CD4-positive, CD25-positive, alpha-beta regulatory T cell (primary cell): Measurements from ENCODE around the gene VTI1A. TPM values are rescaled to one million over a fixed set of nuclear protein-coding genes. Genes with fewer than 3 reads are reported as not detected.

Source experiments
- ATAC-seq, 2 donors: fragments of 150-1000 bp; cut with Tn5 transposase; one replicate each; pipeline ENCODE4 v1.10.0; 2021; ENCODE audit warnings: low read depth in 2 of 2, moderate number of reproducible peaks in 2 of 2, moderate library complexity in 1 of 2
- DNase-seq, 3 donors: peaks; one replicate each; pipeline versions ENCODE4 v3.0.0 to v3.0.0-alpha.2; 2012 to 2022; ENCODE audit warnings: mixed read lengths in 1 of 3
- H3K27ac ChIP-seq: one replicate; pipeline ENCODE4 v1.7.0; 2013; ENCODE audit warnings: mild to moderate bottlenecking, low read length; ENCODE audit not compliant: insufficient read depth, poor library complexity, severe bottlenecking
- H3K27me3 ChIP-seq: one replicate; pipeline ENCODE4 v1.7.0; 2013; ENCODE audit warnings: low read length; ENCODE audit not compliant: control insufficient read depth, insufficient read depth
- H3K36me3 ChIP-seq: one replicate; pipeline ENCODE4 v1.7.0; 2013; ENCODE audit warnings: mild to moderate bottlenecking, low read length, moderate library complexity; ENCODE audit not compliant: control insufficient read depth, insufficient read depth
- H3K4me1 ChIP-seq: 2 replicates; pipeline ENCODE4 v1.7.0; 2013; ENCODE audit warnings: mild to moderate bottlenecking, low read length; ENCODE audit not compliant: insufficient read depth, control insufficient read depth, poor library complexity, severe bottlenecking
- H3K4me3 ChIP-seq: one replicate; pipeline ENCODE4 v1.7.0; 2013; ENCODE audit warnings: low read depth, mild to moderate bottlenecking, low read length, moderate library complexity
- H3K9me3 ChIP-seq, 2 experiments: 1 replicate in 1 of 2; 2 replicates in 1 of 2; pipeline ENCODE4 v1.7.0; 2013; ENCODE audit warnings: low read length in 2 of 2, mild to moderate bottlenecking in 1 of 2, moderate library complexity in 1 of 2; ENCODE audit not compliant: control insufficient read depth in 2 of 2
- H3K27ac Mint-ChIP-seq, 3 donors: one replicate each; pipeline ENCODE4 v1.8.0; 2020 to 2022; ENCODE audit warnings: mild to moderate bottlenecking in 3 of 3, mixed read lengths in 3 of 3, moderate library complexity in 2 of 3
- H3K27me3 Mint-ChIP-seq: one replicate; pipeline ENCODE4 v1.8.0; 2022; ENCODE audit warnings: mild to moderate bottlenecking, mixed read lengths
- H3K36me3 Mint-ChIP-seq: one replicate; pipeline ENCODE4 v1.8.0; 2020; ENCODE audit warnings: mixed read lengths
- H3K4me1 Mint-ChIP-seq, 4 donors: one replicate each; pipeline ENCODE4 v1.8.0; 2020 to 2022; ENCODE audit warnings: mixed read lengths in 4 of 4, mild to moderate bottlenecking in 1 of 4
- H3K4me3 Mint-ChIP-seq, 4 donors: one replicate each; pipeline ENCODE4 v1.8.0; 2020 to 2022; ENCODE audit warnings: mild to moderate bottlenecking in 4 of 4, mixed read lengths in 4 of 4, moderate library complexity in 3 of 4
- H3K9me3 Mint-ChIP-seq, 7 donors: one replicate each; pipeline ENCODE4 v1.8.0; 2020 to 2022; ENCODE audit warnings: mixed read lengths in 7 of 7, mild to moderate bottlenecking in 3 of 7, moderate library complexity in 2 of 7
- polyA plus RNA-seq, 4 donors: library from polyadenylated mRNA; unstranded; fragments of 300-500 nt; fragmentation: Illumina TruSeq; gene quantifications; one replicate each; pipeline ENCODE4 v1.2.3, GENCODE V29; 2021
- total RNA-seq: library from RNA; stranded (reverse); gene quantifications from one replicate; pipeline ENCODE4 v1.2.3, GENCODE V29; 2022

Gene VTI1A
- total and polyA plus RNA-seq, 5 donors from 2014 or later = 25.5 to 77.7 (median 35.1) TPM

DNA sequence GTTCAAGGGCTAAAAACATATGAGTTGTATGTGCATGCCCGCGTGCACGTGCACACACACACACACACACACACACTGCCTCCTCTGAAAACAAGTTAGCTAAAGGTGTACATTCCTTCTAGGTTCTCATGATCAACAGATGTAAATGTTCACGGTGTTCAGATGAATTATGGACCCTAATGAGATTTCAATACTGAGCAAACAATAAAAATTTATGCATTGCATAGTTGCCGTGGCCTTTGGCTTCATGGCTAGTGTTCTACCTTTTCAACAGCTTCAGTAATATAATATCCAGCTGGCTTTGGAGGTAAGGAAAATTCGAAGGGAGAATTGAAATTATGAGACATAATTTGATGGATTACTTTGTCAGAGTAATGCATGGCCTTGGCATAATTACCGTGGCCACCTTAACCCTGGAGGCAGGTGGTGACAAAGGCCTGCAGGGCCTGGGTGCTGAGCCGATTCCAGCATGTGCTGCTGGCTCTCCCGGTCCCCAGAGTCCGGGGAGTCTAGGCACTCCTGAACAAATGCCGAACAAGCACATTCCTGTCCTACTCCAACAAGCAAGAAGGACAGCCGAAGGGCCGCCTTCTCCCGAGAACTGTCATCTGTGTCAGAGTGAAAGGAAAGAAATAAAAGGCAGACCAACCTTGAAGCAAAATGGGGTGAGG lies 336.5 kb downstream of the VTI1A start:
- peak overlapping the region in 1 of 3 donors; percentile 66 for H3K27ac Mint-ChIP-seq
- Histone ChIP-seq H3K27me3 (no peaks in the 10 kb centered on the region), H3K4me1 (no peaks in the 10 kb centered on the region), H3K9me3 (no peaks in the 10 kb centered on the region), H3K36me3 (no peaks in the 10 kb centered on the region), H3K4me3 (no peak overlapping the region), H3K27ac (no peak overlapping the region)
- H3K36me3 Mint-ChIP-seq = peaks cover 39% of the 10 kb centered on the region
- H3K4me3 Mint-ChIP-seq = no peak overlapping the region
- peaks cover 0 to 11% (median 1%) of the 10 kb centered on the region in 4 donors for H3K4me1 Mint-ChIP-seq
- no peak for DNase-seq
- H3K9me3 Mint-ChIP-seq = peaks cover 0 to 12% (median 2%) of the 10 kb centered on the region in 7 donors
- H3K27me3 Mint-ChIP-seq = no peaks in the 10 kb centered on the region
- no peak for ATAC-seq

- Mint-ChIP-seq H3K36me3 (peaks cover 39% of the 10 kb centered on the region), H3K27ac (peak overlapping the region in 1 of 3 donors; percentile 66), H3K27me3 (no peaks in the 10 kb centered on the region), H3K9me3 (peaks cover 0 to 12% (median 2%) of the 10 kb centered on the region in 7 donors), H3K4me3 (no peak overlapping the region), H3K4me1 (peaks cover 0 to 5% (median 0%) of the 10 kb centered on the region in 4 donors)
- ATAC-seq = no peak
- Histone ChIP-seq H3K27me3 (no peaks in the 10 kb centered on the region), H3K4me1 (no peaks in the 10 kb centered on the region), H3K27ac (no peak overlapping the region), H3K36me3 (no peaks in the 10 kb centered on the region), H3K4me3 (no peak overlapping the region), H3K9me3 (peaks cover 0 to 3% of the 10 kb centered on the region in 2 experiments)
- no peak for DNase-seq
Observed at GRCh38 chr10:112784022-112784461, 337.0 kb downstream of the VTI1A start.

GRCh38 chr10:112785089-112785488 lies 338.1 kb downstream of the VTI1A start:
- H3K27me3 ChIP-seq = no peaks in the 10 kb centered on the region
- no peak overlapping the region for H3K4me3 Mint-ChIP-seq
- peaks cover 0 to 8% (median 0%) of the 10 kb centered on the region in 4 donors for H3K4me1 Mint-ChIP-seq
- no peaks in the 10 kb centered on the region for H3K27me3 Mint-ChIP-seq
- no peak for DNase-seq
- H3K36me3 Mint-ChIP-seq = peaks cover 44% of the 10 kb centered on the region
- no peaks in the 10 kb centered on the region for H3K36me3 ChIP-seq
- no peak overlapping the region for H3K27ac Mint-ChIP-seq
- no peak overlapping the region for H3K27ac ChIP-seq
- H3K4me1 ChIP-seq = no peaks in the 10 kb centered on the region
- H3K9me3 ChIP-seq = peaks cover 0 to 6% of the 10 kb centered on the region in 2 experiments
- H3K4me3 ChIP-seq = no peak overlapping the region
- peaks cover 0 to 17% (median 6%) of the 10 kb centered on the region in 7 donors for H3K9me3 Mint-ChIP-seq
- ATAC-seq = no peak

GRCh38 chr10:112789248-112789647 lies 342.2 kb downstream of the VTI1A start:
- Mint-ChIP-seq H3K27ac (no peak overlapping the region), H3K9me3 (peaks cover 0 to 17% (median 6%) of the 10 kb centered on the region in 7 donors), H3K27me3 (no peaks in the 10 kb centered on the region), H3K4me3 (no peak overlapping the region), H3K4me1 (peaks cover 0 to 8% (median 1%) of the 10 kb centered on the region in 4 donors), H3K36me3 (peaks cover 28% of the 10 kb centered on the region)
- DNase-seq (no peak), ATAC-seq (no peak)
- Histone ChIP-seq H3K4me3 (no peak overlapping the region), H3K27ac (no peak overlapping the region), H3K36me3 (no peaks in the 10 kb centered on the region), H3K27me3 (no peaks in the 10 kb centered on the region), H3K9me3 (peaks cover 0 to 6% of the 10 kb centered on the region in 2 experiments), H3K4me1 (no peaks in the 10 kb centered on the region)

DNA sequence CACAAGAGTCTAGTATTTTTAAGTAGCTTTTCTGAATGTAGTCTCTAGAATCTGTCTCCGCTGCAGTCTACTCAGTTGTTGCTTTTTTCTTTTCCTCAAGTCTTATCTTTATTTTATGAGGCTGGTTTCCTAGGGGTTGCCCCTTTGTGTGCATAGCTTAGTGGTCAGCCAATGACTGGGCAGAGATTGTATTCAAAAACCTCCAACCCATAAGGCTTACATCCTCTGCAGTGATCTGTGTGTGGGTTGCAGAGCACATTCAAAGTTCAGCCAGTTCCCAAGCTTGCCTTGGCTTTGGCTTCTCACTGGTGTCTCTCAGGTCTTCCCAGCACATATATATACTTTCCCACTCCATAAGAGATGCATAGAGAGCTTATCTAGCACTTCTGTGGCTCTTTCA lies 343.0 kb downstream of the VTI1A start:
- no peaks in the 10 kb centered on the region for H3K27me3 Mint-ChIP-seq
- H3K4me3 ChIP-seq = no peak overlapping the region
- no peaks in the 10 kb centered on the region for H3K27me3 ChIP-seq
- H3K27ac Mint-ChIP-seq = peak overlapping the region in 1 of 3 donors; percentile 48
- peaks cover 0 to 8% (median 1%) of the 10 kb centered on the region in 4 donors for H3K4me1 Mint-ChIP-seq
- DNase-seq (no peak), ATAC-seq (no peak)
- H3K36me3 Mint-ChIP-seq = peaks cover 28% of the 10 kb centered on the region
- peaks cover 0 to 6% of the 10 kb centered on the region in 2 experiments for H3K9me3 ChIP-seq
- H3K27ac ChIP-seq = no peak overlapping the region
- H3K4me1 ChIP-seq = no peaks in the 10 kb centered on the region
- peaks cover 0 to 17% (median 6%) of the 10 kb centered on the region in 7 donors for H3K9me3 Mint-ChIP-seq
- H3K36me3 ChIP-seq = no peaks in the 10 kb centered on the region
- no peak overlapping the region for H3K4me3 Mint-ChIP-seq

DNA sequence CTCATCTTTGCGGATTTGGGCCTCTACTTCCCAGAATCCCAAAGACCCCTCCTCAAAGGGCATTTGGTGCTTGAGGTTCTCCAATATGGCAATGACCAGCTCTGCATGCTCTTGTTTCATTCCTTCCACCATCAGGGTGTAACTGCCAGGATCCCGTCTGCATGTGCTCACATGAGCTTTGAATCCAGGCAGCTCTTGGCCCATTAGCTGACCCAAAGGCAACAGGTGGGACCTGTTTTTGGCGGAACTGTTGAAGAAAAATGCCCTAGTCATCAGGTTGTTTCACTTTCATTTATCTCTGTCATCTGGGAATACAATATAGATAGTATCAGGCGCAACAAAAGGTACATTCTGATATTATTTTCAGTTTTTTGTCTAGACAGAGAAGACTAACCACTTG lies 343.9 kb downstream of the VTI1A start:
- H3K27me3 Mint-ChIP-seq = no peaks in the 10 kb centered on the region
- no peak overlapping the region for H3K4me3 Mint-ChIP-seq
- H3K4me3 ChIP-seq = no peak overlapping the region
- H3K4me1 ChIP-seq = no peaks in the 10 kb centered on the region
- no peaks in the 10 kb centered on the region for H3K27me3 ChIP-seq
- no peak overlapping the region for H3K27ac ChIP-seq
- H3K9me3 ChIP-seq = peaks cover 0 to 6% of the 10 kb centered on the region in 2 experiments
- no peak for DNase-seq
- H3K9me3 Mint-ChIP-seq = peaks cover 0 to 17% (median 6%) of the 10 kb centered on the region in 7 donors
- H3K27ac Mint-ChIP-seq = no peak overlapping the region
- H3K4me1 Mint-ChIP-seq = peaks cover 0 to 8% (median 1%) of the 10 kb centered on the region in 4 donors
- ATAC-seq = no peak
- H3K36me3 Mint-ChIP-seq = peaks cover 23% of the 10 kb centered on the region
- H3K36me3 ChIP-seq = no peaks in the 10 kb centered on the region

DNA sequence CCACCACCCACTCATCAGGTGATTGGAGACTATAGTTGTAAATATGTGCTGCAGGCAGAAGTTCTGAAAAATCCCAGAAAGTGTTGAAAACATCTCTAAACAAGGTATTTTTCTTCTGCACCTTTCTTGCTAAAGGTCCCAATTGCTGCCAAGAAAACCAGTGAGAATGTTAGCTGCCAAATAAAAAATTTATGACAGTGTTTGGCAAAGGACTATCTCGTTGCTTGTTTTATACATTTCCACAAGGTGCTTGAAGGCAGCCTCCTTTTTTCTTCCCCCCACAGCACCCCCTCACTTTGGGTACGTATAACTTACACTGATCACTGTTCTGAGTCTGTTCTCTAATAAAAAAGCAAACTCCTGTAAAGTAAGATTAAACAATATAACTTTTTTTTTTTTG lies 344.4 kb downstream of the VTI1A start:
- H3K27ac ChIP-seq = no peak overlapping the region
- H3K27me3 ChIP-seq = no peaks in the 10 kb centered on the region
- no peak overlapping the region for H3K4me3 Mint-ChIP-seq
- no peak for ATAC-seq
- peaks cover 22% of the 10 kb centered on the region for H3K36me3 Mint-ChIP-seq
- no peaks in the 10 kb centered on the region for H3K36me3 ChIP-seq
- no peak overlapping the region for H3K27ac Mint-ChIP-seq
- H3K4me3 ChIP-seq = no peak overlapping the region
- no peaks in the 10 kb centered on the region for H3K4me1 ChIP-seq
- peaks cover 0 to 8% (median 1%) of the 10 kb centered on the region in 4 donors for H3K4me1 Mint-ChIP-seq
- peaks cover 0 to 6% of the 10 kb centered on the region in 2 experiments for H3K9me3 ChIP-seq
- H3K9me3 Mint-ChIP-seq = peaks cover 0 to 17% (median 6%) of the 10 kb centered on the region in 7 donors
- no peak for DNase-seq
- H3K27me3 Mint-ChIP-seq = no peaks in the 10 kb centered on the region
